ENCODE data around the gene MEOX2. TPM values are rescaled to one million over a fixed set of nuclear protein-coding genes. Genes with fewer than 3 reads are reported as not detected.

Gene MEOX2
- total RNA-seq = under 1 TPM in 5 of 6 experiments, not detected in 1; 0.14 to 0.54 (median 0.33) TPM
- long read RNA-seq, partial matches to known transcripts = 0 of 1 reads
- long read RNA-seq, other reads (novel, unspliced or antisense) = 0 of 1 reads

DNA sequence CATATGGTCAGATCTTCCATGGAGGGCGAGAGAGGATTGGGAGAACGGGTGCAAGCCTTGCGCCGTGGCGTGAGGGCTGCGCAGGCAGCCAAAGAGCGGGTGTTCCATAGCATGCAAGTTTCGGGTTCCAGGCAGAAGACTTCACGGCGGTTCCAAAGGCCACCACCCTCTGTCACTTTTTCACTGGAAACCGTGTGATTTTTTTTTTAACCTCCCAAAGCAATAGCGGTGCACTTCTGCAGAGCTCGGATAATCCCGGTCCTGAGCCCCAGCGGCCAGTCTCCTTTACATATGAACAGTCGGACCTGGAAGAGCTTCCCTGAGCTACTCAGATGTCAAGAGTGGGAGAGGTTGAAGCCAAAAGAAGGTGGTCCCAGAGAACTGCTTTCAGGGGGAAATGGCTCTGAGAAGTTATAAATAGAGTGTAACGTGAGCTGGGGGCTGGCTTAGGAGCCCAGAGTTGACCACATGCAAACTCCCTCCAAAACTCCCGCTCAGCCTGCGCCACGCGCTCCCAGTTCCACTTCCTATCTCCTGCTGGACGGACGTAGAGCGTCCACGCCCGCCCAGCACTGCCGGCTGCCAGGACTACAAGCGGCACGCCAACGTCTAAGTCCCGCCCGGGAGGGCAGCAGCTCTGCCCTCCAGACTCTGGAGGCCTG, at the start of gene MEOX2:
MEOX2 (minus strand) TSS at position 389 of the 662 bp plus-strand sequence; CDS start at position 108, 281 bp downstream.
- intact Hi-C loops (cut with DNase I) = no loop called here
- H3K27me3 ChIP-seq = peaks cover 0 to 6% of the 10 kb centered on the region in 2 donors
- no peaks in the 10 kb centered on the region for H3K36me3 ChIP-seq
- ATAC-seq (peak; percentile 75 to 89 (median 88)), DNase-seq (peak; percentile 70 to 80 (median 73))
- 1% methylated on average over 20 of the region's 32 CpGs for WGBS (ENCODE audit: insufficient coverage, low coverage, low lambda C conversion rate, missing lambda C conversion rate)
- peak; percentile 12 for TF ChIP-seq POLR2A (IDR thresholded peaks at IDR 0.05)
- TF ChIP-seq, protein P1, sequence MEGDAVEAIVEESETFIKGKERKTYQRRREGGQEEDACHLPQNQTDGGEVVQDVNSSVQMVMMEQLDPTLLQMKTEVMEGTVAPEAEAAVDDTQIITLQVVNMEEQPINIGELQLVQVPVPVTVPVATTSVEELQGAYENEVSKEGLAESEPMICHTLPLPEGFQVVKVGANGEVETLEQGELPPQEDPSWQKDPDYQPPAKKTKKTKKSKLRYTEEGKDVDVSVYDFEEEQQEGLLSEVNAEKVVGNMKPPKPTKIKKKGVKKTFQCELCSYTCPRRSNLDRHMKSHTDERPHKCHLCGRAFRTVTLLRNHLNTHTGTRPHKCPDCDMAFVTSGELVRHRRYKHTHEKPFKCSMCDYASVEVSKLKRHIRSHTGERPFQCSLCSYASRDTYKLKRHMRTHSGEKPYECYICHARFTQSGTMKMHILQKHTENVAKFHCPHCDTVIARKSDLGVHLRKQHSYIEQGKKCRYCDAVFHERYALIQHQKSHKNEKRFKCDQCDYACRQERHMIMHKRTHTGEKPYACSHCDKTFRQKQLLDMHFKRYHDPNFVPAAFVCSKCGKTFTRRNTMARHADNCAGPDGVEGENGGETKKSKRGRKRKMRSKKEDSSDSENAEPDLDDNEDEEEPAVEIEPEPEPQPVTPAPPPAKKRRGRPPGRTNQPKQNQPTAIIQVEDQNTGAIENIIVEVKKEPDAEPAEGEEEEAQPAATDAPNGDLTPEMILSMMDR (IDR thresholded peaks at IDR 0.05) = no peak
- no peaks in the 10 kb centered on the region for H3K9me3 ChIP-seq
- H3K27ac ChIP-seq = peak within 1 kb of the TSS; percentile 4 to 62 (median 28)
- peak within 1 kb of the TSS; percentile 30 to 62 (median 49) for H3K4me3 ChIP-seq
- H3K4me1 ChIP-seq = peaks cover 0 to 8% (median 2%) of the 10 kb centered on the region in 4 donors

- Histone ChIP-seq H3K4me1 (peaks cover 0 to 4% (median 0%) of the 10 kb centered on the region in 4 donors), H3K9me3 (no peaks in the 10 kb centered on the region), H3K36me3 (no peaks in the 10 kb centered on the region), H3K27ac (no peak overlapping the region), H3K4me3 (no peak overlapping the region), H3K27me3 (no peaks in the 10 kb centered on the region)
- intact Hi-C loops (cut with DNase I) = no loop called here
- ATAC-seq = peak in 2 of 4 donors; percentile 43 to 73
- no peak for DNase-seq
- TF ChIP-seq, protein P1 (IDR thresholded peaks at IDR 0.05) = no peak
- TF ChIP-seq POLR2A (IDR thresholded peaks at IDR 0.05) = no peak
These were observed 43.3 kb upstream of the MEOX2 start for GRCh38 chr7:15729746-15730145.

GRCh38 chr7:15725051-15725450, 38.6 kb upstream of the MEOX2 start:
- H3K27ac ChIP-seq = no peak overlapping the region
- 83% methylated on average over 3 of the region's 3 CpGs for WGBS (ENCODE audit: insufficient coverage, low coverage, low lambda C conversion rate, missing lambda C conversion rate)
- intact Hi-C loops (cut with DNase I) = no loop called here

GRCh38 chr7:15723841-15724240, 37.4 kb upstream of the MEOX2 start:
- DNase-seq (no peak), ATAC-seq (no peak)
- Histone ChIP-seq H3K27ac (no peak overlapping the region), H3K4me1 (no peaks in the 10 kb centered on the region), H3K9me3 (no peaks in the 10 kb centered on the region), H3K36me3 (no peaks in the 10 kb centered on the region), H3K4me3 (no peak overlapping the region), H3K27me3 (no peaks in the 10 kb centered on the region)
- TF ChIP-seq, protein P1 (IDR thresholded peaks at IDR 0.05) = no peak
- no peak for TF ChIP-seq POLR2A (IDR thresholded peaks at IDR 0.05)
- intact Hi-C loops (cut with DNase I) = no loop called here

More at GRCh38 chr7:15725051-15725450, 38.6 kb upstream of the MEOX2 start:
- DNase-seq (no peak), ATAC-seq (no peak)
- no peak for TF ChIP-seq POLR2A (IDR thresholded peaks at IDR 0.05)
- TF ChIP-seq, protein P1 (IDR thresholded peaks at IDR 0.05) = no peak
- no peak overlapping the region for H3K4me3 ChIP-seq
- H3K4me1 ChIP-seq = peaks cover 0 to 4% (median 0%) of the 10 kb centered on the region in 4 donors
- H3K27me3 ChIP-seq = no peaks in the 10 kb centered on the region
- no peaks in the 10 kb centered on the region for H3K9me3 ChIP-seq
- H3K36me3 ChIP-seq = no peaks in the 10 kb centered on the region

All from right lobe of liver (tissue), 6 donors.